Omental fat pad (tissue), 4 donors: ENCODE measurements around the gene HSF2BP. TPM values are rescaled to one million over a fixed set of nuclear protein-coding genes. Genes with fewer than 3 reads are reported as not detected.
A peak's percentile ranks its signal among the peaks of the same experiment; 100 is the strongest.
"Not testable (repeated sequence)": the region's sequence is repeated elsewhere in the genome, so short reads cannot be mapped to it uniquely, and the experiment has no call there.

ENCODE experiments used
- ATAC-seq: fragments of 150-250 bp; one replicate; pipeline ENCODE4 v1.9.1; 2016; ENCODE audit warnings: mild to moderate bottlenecking, moderate library complexity; ENCODE audit not compliant: low FRiP score
- DNase-seq: peaks from one replicate; pipeline ENCODE4 v3.0.0-alpha.2; 2019; ENCODE audit warnings: low spot score
- total RNA-seq, 4 donors: library from RNA; depleted of rRNA; stranded (reverse); fragments of >200 nt; gene quantifications; one replicate each; pipeline ENCODE4 v1.1.0, GENCODE V29; 2016
- TF ChIP-seq, protein P1 (sequence below), 3 donors: fragments of 450-650 bp; IDR thresholded peaks; one replicate each; pipeline ENCODE4 v1.5.1; 2016 to 2017; ENCODE audit warnings: antibody characterized with exemption in 3 of 3, mild to moderate bottlenecking in 3 of 3, moderate library complexity in 2 of 3

The HSF2BP gene
- total RNA-seq, 4 donors from 2014 or later, result 0.94 to 1.6 (median 1.1) TPM; not detected in 1

DNA sequence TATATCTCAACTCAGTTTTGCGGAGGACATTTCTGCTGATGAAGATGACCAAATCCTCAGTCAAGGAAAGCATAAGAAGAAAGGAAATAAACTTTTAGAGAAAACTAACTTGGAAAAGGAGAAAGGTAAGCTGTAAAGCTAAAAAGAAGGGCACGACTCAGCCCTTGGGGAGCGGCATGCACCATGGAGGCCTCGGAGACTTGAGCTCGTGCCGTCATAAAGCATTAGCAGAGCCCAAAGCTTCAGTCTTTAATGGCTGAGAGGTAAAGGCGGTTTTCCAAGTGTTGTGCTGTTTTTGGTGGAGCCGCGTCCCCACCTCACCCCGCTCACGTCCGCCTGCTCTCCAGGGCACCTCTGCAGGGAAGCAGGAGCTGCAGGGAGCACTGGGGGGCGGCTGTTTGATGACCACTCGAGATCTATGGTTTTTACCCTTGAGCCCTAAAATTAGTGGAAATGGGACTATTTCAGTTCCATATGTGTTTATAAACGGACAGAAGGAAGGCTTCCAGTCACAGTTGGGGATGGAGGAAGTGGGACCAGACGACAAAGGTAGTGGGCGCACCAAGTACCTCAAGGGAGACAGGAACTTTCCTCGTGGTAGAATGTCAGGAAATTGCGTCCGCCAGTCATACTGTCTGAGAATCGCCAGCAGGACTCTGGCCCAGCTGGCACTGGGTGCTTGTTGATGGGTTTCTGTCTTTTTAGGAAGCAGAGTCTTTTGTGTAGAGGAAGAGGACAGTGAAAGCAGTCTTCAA is 27.7 kb upstream of the HSF2BP start:
- ATAC-seq (no peak), DNase-seq (no peak)
- TF ChIP-seq, protein P1, sequence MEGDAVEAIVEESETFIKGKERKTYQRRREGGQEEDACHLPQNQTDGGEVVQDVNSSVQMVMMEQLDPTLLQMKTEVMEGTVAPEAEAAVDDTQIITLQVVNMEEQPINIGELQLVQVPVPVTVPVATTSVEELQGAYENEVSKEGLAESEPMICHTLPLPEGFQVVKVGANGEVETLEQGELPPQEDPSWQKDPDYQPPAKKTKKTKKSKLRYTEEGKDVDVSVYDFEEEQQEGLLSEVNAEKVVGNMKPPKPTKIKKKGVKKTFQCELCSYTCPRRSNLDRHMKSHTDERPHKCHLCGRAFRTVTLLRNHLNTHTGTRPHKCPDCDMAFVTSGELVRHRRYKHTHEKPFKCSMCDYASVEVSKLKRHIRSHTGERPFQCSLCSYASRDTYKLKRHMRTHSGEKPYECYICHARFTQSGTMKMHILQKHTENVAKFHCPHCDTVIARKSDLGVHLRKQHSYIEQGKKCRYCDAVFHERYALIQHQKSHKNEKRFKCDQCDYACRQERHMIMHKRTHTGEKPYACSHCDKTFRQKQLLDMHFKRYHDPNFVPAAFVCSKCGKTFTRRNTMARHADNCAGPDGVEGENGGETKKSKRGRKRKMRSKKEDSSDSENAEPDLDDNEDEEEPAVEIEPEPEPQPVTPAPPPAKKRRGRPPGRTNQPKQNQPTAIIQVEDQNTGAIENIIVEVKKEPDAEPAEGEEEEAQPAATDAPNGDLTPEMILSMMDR (IDR thresholded peaks at IDR 0.05), result no peak

DNA sequence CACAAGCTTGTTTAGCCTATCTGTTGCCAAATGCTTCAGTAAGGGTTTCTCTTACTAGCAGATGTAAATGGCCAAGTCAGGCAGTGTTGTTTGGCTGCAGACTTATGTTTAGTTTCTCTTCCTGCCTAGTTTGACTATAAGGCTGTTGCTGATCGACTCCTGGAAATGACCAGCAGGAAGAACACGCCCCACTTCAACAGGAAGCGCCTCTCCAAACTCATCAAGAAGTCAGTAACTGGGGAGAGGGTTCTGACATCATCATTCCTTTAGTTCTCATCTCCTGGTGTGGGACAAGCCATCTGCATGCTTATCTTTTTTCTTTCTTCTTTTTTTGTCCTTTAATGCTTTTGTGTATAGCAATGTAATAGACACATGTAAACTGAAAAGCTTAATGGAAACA is 25.1 kb upstream of the HSF2BP start:
- TF ChIP-seq, protein P1 (IDR thresholded peaks at IDR 0.05), result no peak
- DNase-seq (no peak), ATAC-seq (peak; percentile 35)

DNA sequence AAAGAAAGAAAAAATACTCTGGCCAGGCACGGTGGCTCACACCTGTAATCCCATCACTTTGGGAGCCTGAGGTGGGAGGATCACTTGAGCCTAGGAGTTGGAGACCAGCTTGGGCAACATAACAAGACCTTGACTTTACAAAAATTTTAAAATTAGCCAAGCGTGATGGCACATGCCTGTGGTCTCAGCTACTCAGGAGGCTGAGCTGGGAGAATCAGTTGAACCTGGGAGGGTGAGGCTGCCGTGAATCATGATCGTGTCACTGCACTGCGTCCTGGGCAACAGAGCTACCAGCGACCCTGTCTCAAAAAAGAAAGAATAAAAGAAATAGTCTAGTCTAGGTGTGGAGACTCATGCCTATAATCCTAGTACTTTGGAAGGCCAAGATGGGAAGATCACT is 22.4 kb upstream of the HSF2BP start:
- DNase-seq, result no peak
- no peak for ATAC-seq
- TF ChIP-seq, protein P1 (IDR thresholded peaks at IDR 0.05), result no peak

DNA sequence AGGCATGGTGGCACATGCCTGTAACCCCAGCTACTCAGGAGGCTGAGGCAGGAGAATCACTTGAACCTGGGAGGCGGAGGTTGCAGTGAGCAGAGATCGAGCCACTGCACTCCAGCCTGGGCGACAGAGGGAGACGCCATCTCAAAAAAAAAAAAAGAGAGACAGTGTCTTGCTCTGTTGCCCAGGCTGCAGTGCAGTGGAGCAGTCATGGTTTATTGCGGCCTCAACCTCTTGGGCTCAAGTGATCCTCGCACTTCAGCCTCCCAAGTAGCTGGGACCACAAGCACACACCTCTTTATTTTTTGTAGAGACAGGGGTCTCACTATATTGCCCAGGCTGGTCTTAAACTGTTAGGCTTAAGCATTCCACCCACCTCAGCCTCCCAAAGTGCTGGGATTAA is 21.1 kb upstream of the HSF2BP start:
- ATAC-seq, DNase-seq: not testable (repeated sequence)

DNA sequence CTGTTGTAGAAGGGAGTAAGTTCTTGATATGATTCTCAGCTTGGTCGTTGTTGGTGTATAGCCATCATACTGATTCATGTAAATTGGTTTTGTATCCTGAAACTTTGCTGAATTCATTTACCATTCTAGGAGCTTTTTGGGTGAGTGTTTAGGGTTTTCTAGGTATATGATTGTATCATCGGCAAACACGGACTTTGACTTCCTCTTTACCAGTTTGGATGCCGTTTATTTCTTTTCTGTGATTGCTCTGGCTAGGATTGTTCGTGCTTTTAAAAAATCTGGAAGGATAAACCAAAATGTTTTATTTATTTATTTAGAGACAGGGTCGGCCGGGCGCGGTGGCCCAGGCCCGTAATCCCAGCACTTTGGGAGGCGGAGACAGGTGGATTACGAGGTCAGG is 20.7 kb upstream of the HSF2BP start:
- TF ChIP-seq, protein P1 (IDR thresholded peaks at IDR 0.05), result no peak
- DNase-seq (no peak), ATAC-seq (no peak)

DNA sequence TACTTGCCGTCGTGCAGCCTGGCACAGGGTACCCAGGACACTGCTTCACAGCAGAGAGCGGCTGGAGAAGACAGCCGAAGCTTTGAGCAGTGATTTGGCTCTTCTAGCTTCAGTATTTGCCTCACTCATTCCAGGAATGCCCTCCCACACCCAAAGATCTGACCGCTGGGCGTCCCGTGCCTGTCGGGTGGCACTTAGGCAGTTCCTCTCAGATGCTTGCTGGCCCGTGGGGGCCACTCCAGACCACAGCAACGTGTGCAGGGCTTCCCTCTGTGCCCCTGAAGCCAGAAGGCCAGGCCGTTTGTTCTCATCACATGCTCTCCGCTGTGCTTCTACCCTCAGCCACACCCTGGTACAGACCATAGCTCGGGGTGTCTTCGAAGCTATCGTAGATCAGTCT is 17.1 kb upstream of the HSF2BP start:
- TF ChIP-seq, protein P1 (IDR thresholded peaks at IDR 0.05), result no peak
- no peak for ATAC-seq
- no peak for DNase-seq

DNA sequence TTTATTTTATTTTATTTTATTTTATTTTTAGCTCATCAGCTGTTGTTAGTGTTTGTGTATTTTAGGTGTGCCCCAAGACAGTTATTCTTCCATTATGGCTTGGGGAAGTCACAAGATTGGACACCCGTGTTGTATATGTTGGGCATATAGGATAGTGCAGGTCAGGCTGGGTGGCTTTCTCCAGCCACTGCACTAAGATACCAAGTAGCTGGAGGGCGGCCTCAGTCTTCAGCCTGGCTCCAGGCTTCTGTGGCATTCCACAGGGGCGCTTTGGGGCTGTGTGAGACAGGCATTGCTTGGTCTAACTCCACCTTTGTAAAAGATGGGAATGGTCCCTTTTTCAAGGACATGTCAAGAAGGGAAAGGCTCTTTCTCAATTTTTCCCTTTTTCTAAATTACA is 16.6 kb upstream of the HSF2BP start:
- ATAC-seq (no peak), DNase-seq (no peak)
- TF ChIP-seq, protein P1 (IDR thresholded peaks at IDR 0.05), result no peak
